GM11168 (cell line): ENCODE data around the gene MAGEB17.
"Not testable (repeated sequence)": the region's sequence is repeated elsewhere in the genome, so short reads cannot be mapped to it uniquely, and the experiment has no call there.

ENCODE experiments used
- in situ Hi-C: fragments of 300-500 bp; cut with MboI; formaldehyde crosslinking; loops from one replicate; pipeline ENCODE4 v1.12.0; 2022; ENCODE audit warnings: low sequenced_read_pairs; ENCODE audit not compliant: unreplicated experiment

MAGEB17 gene

DNA sequence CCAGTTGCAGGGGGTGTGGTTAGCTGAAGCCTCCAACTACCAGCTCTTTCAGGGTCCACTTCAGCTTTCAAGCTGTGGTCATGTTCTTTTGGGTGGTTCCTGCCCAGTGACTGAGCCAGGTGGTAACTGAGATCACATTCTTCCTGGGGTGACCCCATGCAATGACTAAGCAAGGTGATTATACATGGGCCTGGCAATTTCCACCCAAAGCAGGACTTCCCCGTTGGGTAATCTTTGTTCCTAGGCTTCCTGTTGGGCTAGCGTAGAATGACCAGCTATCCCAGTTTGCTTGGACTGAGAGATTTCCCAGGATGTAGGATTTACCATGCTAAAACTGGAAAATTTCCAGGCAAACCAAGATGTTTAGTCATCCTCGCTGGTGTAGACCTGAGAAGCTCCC, 18.4 kb upstream of the MAGEB17 start:
- in situ Hi-C loops: loop anchor here (25.0 kb wide), 1 partner anchor 212 kb away; no protein-coding TSS in a partner anchor

GRCh38 chrX:16155581-16156096, 11.6 kb upstream of the MAGEB17 start:
- in situ Hi-C loops: no loop called here

GRCh38 chrX:16156692-16157331, 10.5 kb upstream of the MAGEB17 start:
- in situ Hi-C loops: no loop called here

DNA sequence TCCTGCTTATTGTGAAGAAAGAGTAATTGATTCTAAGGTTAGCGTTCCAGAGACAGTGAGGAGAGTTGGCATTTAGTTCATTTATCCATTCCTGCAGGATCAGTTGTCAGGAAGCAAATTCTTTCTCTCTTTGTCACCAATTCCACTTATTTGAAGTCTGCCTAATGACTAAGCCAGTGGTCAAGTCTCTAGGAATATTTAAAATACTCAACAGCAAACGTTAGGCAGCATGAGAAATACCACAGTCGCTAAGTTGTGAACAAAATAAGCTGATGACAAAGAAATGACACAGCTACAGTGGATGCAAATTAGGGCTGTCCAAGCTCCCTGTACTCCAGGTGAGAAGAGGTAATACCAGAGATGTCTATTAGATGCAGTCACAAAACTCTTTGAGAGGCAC, 6.6 kb upstream of the MAGEB17 start:
- in situ Hi-C loops: no loop called here

GRCh38 chrX:16161173-16161572, 6.1 kb upstream of the MAGEB17 start:
- in situ Hi-C loops: not testable (repeated sequence)

DNA sequence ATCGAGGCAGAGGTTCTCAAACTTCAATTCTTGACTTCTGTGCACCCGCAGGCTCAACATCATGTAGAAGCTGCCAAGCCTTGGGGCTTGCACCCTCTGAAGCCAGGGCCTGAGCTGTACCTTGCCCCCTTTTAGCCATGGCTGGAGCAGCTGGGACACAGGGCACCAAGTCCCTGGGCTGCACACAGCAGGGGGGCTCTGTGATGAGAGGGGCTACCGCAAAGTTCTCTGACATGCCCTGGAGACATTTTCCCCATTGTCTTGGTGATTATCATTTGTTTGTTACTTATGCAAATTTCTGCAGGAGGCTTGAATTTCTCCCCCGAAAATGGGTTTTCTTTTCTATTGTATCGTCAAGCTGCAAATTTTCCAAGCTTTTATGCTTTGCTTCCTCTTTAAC, 4.9 kb upstream of the MAGEB17 start:
- in situ Hi-C loops: no loop called here

DNA sequence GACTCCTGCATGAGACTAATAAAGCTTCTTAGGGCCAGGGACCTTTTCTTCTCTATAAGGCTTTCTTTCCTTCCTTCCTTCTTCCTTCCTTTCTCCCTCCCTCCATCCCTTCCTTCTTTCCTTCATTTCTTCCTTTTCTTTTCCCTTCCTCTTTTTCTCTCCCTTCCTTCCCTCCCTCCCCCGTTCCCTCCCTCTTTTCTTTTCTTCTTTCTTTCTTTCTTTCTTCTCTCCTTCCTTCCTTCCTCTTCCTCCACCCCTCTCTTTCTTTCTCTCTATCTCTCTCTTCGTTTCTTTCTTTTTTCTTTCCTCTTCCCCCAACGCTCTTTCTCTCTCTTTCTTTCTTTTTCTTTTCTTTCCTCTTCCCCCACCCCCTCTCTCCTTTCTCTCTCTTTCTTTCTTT, 2.5 kb upstream of the MAGEB17 start:
- in situ Hi-C loops: no loop called here

GRCh38 chrX:16171039-16171438, 3.8 kb downstream of the MAGEB17 start:
- in situ Hi-C loops: no loop called here

DNA sequence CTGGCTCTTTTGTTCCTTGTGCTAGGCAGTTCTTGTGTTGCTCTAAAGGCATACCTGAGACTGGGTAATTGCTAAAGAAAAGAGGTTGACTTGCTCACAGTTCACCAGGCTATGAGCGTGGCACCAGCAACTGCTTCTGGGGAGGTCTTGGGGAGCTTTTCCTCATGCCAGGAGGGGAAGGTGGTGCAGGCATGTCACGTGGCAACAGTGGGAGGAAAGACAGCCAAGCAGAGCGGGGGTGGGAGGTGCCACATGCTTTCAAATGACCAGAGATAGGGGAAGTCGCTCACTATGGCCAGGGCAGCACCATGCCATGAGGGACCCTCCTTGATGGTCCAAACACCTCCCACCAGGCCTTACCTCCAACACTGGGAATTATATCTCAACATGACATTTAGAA, 4.7 kb downstream of the MAGEB17 start:
- in situ Hi-C loops: no loop called here

DNA sequence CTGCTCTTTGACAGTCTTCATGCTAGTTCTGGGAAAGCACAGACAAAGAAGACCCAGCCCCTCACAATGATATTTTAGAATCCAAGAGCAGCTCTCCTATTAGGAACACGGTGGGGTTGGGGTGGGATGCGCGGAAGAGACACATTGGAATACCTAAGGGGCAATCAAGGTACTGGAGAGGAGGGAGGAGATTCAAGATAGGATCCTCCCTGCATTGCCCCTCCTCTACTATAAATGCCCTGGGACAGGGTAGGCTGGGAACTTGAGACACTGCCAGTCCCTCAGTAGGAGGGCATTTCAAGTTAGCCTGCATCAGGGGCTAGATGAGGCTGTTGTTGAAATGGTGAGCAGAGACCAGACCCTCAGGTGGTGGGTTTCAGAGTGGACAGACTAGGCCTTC, 5.1 kb downstream of the MAGEB17 start:
- in situ Hi-C loops: no loop called here

DNA sequence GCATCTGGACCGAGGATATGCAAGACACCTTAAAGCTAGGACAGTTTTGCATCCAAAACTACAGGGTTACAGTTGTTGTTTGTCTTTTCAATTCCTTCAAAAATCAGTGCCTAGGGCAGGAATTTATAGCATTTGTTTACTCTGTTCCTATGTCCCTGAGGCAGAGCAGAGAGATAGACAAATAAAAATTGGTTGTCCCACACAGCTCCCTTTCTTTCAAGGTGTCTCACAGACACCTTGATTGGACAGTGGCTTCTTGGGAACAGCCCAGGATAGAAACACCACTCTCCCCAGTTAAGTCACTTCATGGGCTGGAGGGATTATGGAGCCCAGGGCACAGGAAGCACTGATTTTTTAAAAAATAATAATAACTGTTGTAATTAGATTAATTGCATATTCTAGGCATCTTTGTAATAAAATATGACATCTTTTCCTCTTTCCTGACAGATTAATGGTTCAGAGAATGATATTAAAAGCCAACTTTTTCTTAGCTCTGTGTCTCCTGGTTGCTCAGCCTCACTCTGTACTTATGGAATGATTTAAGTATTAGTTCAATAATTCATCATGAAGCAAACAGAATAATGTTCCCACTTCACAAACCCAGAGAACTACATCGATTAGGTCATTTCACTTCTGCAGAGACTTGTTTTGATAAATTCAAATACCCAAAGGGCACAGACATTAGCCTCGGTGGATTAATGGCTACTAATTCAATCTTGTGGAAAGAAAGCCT, 8.2 kb downstream of the MAGEB17 start:
- in situ Hi-C loops: no loop called here

GRCh38 chrX:16177260-16177659, 10.0 kb downstream of the MAGEB17 start:
- in situ Hi-C loops: no loop called here

GRCh38 chrX:16183843-16184242, 16.6 kb downstream of the MAGEB17 start:
- in situ Hi-C loops: not testable (repeated sequence)

GRCh38 chrX:16185725-16186136, 18.4 kb downstream of the MAGEB17 start:
- in situ Hi-C loops: no loop called here

- in situ Hi-C loops: no loop called here
These were observed 19.2 kb downstream of the MAGEB17 start for GRCh38 chrX:16186380-16187007.

GRCh38 chrX:16187024-16187760, 19.9 kb downstream of the MAGEB17 start:
- in situ Hi-C loops: no loop called here

- in situ Hi-C loops: no loop called here
These were observed 21.4 kb downstream of the MAGEB17 start for GRCh38 chrX:16188687-16189086.

GRCh38 chrX:16191605-16192004, 24.3 kb downstream of the MAGEB17 start:
- in situ Hi-C loops: no loop called here

DNA sequence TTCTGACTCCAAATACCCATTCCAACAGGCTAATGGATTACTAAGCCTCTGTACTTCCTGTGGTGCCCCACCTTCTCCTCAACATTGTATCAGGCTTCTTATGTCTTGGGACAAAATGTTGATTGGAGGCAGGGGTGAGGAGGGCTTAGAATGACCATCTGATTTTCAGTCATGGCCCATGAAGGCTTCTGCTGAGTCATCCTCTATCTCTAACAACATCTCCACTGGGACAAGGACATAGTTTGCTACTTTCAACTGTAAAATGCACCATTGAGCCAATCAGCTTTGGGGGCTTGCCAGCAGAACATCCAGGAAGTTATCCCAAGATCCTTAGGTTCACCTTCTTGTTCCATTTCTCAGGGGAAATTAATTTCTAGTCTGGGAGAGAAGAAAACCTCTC, 29.5 kb downstream of the MAGEB17 start:
- in situ Hi-C loops: no loop called here

DNA sequence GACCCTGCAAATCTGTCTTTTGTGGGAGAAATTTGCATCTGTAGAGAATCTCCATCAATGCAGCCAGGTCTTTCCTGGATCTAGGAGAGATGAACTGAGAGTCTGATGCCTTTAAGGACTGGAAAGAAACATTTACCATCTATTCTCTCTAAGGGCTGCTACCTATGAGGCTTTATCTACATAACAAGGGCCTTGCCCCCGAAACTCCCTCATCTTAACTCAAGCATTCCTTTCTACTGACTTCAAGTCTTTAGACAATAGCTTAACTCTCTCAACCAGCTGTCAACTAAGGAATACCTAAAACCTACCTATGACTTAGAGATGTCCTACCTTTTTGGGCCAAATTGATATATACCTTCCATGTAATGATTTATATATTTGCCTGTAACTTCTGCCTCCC, 32.1 kb downstream of the MAGEB17 start:
- in situ Hi-C loops: no loop called here

DNA sequence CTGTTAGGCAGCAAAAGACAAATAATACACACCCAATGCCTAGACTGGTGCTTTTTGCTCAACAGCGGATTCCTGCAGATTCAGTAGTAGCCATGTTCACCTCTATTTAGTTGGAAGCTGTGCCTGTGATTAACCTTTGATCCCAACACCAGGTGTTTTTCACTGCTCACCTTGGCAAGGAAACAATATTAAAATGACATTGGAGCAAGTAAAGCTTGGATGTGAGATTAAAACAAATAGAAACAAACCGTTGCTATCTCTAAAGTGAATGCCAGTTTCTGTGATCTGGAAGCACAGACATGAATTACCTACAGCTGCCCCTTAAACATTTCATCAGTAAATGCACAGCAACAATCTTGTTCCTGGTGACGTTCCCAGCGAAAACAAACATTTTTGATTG, 35.7 kb downstream of the MAGEB17 start:
- in situ Hi-C loops: no loop called here
